ENCODE data around the gene ARL15.
A peak's percentile ranks its signal among the peaks of the same experiment; 100 is the strongest.

The ARL15 gene

GRCh38 chr5:54325272-54325609, 14.9 kb upstream of the ARL15 start:
- DNase-seq (ENCODE audit: low read depth): no peak
- no peak overlapping the region for H3K4me3 ChIP-seq (ENCODE audit: control insufficient read depth, low read depth, low read length)
- no peak for TF ChIP-seq CTCF (conservative IDR thresholded peaks at IDR 0.05; ENCODE audit: control insufficient read depth, insufficient read depth, low read depth, low read length)

GRCh38 chr5:54324651-54325271, 14.4 kb upstream of the ARL15 start:
- no peak for DNase-seq (ENCODE audit: low read depth)
- no peak for TF ChIP-seq CTCF (conservative IDR thresholded peaks at IDR 0.05; ENCODE audit: control insufficient read depth, insufficient read depth, low read depth, low read length)
- no peak overlapping the region for H3K4me3 ChIP-seq (ENCODE audit: control insufficient read depth, low read depth, low read length)

- H3K4me3 ChIP-seq (ENCODE audit: control insufficient read depth, low read depth, low read length): no peak overlapping the region
- TF ChIP-seq CTCF (conservative IDR thresholded peaks at IDR 0.05; ENCODE audit: control insufficient read depth, insufficient read depth, low read depth, low read length): no peak
- DNase-seq (ENCODE audit: low read depth): no peak
Observed at GRCh38 chr5:54323495-54323894, 13.1 kb upstream of the ARL15 start.

GRCh38 chr5:54320256-54320655, 9.9 kb upstream of the ARL15 start:
- DNase-seq (ENCODE audit: low read depth): no peak

GRCh38 chr5:54317511-54318260, 7.3 kb upstream of the ARL15 start:
- TF ChIP-seq CTCF (conservative IDR thresholded peaks at IDR 0.05; ENCODE audit: control insufficient read depth, insufficient read depth, low read depth, low read length): no peak
- H3K4me3 ChIP-seq (ENCODE audit: control insufficient read depth, low read depth, low read length): no peak overlapping the region
- peak; percentile 61 for DNase-seq (ENCODE audit: low read depth)

More at GRCh38 chr5:54320256-54320655, 9.9 kb upstream of the ARL15 start:
- no peak for TF ChIP-seq CTCF (conservative IDR thresholded peaks at IDR 0.05; ENCODE audit: control insufficient read depth, insufficient read depth, low read depth, low read length)
- H3K4me3 ChIP-seq (ENCODE audit: control insufficient read depth, low read depth, low read length): no peak overlapping the region

- DNase-seq (ENCODE audit: low read depth): no peak
- no peak for TF ChIP-seq CTCF (conservative IDR thresholded peaks at IDR 0.05; ENCODE audit: control insufficient read depth, insufficient read depth, low read depth, low read length)
- no peak overlapping the region for H3K4me3 ChIP-seq (ENCODE audit: control insufficient read depth, low read depth, low read length)
Observed at GRCh38 chr5:54315736-54316528, 5.6 kb upstream of the ARL15 start.

All from fibroblast of mammary gland (primary cell).